GM18499 (cell line): Measurements from ENCODE around the gene REPIN1.
"Not testable (repeated sequence)": the region's sequence is repeated elsewhere in the genome, so short reads cannot be mapped to it uniquely, and the experiment has no call there.

Experiments
- ATAC-seq: cut with Tn5 transposase; IDR thresholded peaks from one replicate; pipeline ENCODE4 v1.9.1; 2021; ENCODE audit warnings: moderate number of reproducible peaks; ENCODE audit not compliant: insufficient read depth, unreplicated experiment

Gene REPIN1

GRCh38 chr7:150385302-150385723 is 16.7 kb downstream of the REPIN1 start:
- ATAC-seq = no peak

- not testable (repeated sequence) for ATAC-seq
Observed at GRCh38 chr7:150385884-150386283, 17.3 kb downstream of the REPIN1 start.

GRCh38 chr7:150388306-150388705 is 19.7 kb downstream of the REPIN1 start:
- ATAC-seq = no peak

GRCh38 chr7:150388709-150389531 is 20.3 kb downstream of the REPIN1 start:
- no peak for ATAC-seq

GRCh38 chr7:150389532-150389816 is 20.9 kb downstream of the REPIN1 start:
- no peak for ATAC-seq

- ATAC-seq = no peak
Observed at GRCh38 chr7:150390205-150390604, 21.6 kb downstream of the REPIN1 start.

- ATAC-seq = no peak
Observed at GRCh38 chr7:150393325-150393724, 24.7 kb downstream of the REPIN1 start.

- no peak for ATAC-seq
Observed at GRCh38 chr7:150396426-150396825, 27.8 kb downstream of the REPIN1 start.

- no peak for ATAC-seq
Observed at GRCh38 chr7:150396851-150397260, 28.2 kb downstream of the REPIN1 start.

- ATAC-seq = no peak
Observed at GRCh38 chr7:150397346-150398107, 28.9 kb downstream of the REPIN1 start.

GRCh38 chr7:150398108-150398964 is 29.7 kb downstream of the REPIN1 start:
- no peak for ATAC-seq

- ATAC-seq = no peak
Observed at GRCh38 chr7:150398965-150399320, 30.3 kb downstream of the REPIN1 start.

- ATAC-seq = no peak
Observed at GRCh38 chr7:150399421-150400007, 30.9 kb downstream of the REPIN1 start.

- no peak for ATAC-seq
Observed at GRCh38 chr7:150400008-150400787, 31.6 kb downstream of the REPIN1 start.

- no peak for ATAC-seq
Observed at GRCh38 chr7:150400788-150401423, 32.3 kb downstream of the REPIN1 start.

GRCh38 chr7:150401424-150401790 is 32.8 kb downstream of the REPIN1 start:
- no peak for ATAC-seq

- ATAC-seq = no peak
Observed at GRCh38 chr7:150401861-150402631, 33.4 kb downstream of the REPIN1 start.

- no peak for ATAC-seq
Observed at GRCh38 chr7:150402671-150403321, 34.2 kb downstream of the REPIN1 start.
